GM12878 (cell line): ENCODE results near the gene ARMC2.
"Not testable (repeated sequence)": the region's sequence is repeated elsewhere in the genome, so short reads cannot be mapped to it uniquely, and the experiment has no call there.

Source experiments
- ETV6 ChIP-seq, 2 experiments: fragments of 450-650 bp in 1 of 2; IDR thresholded peaks in 1 of 2; conservative IDR thresholded peaks in 1 of 2; 2 replicates each; pipeline ENCODE4 v1.6.1; 2014; ENCODE audit warnings: antibody characterized with exemption in 1 of 2, borderline replicate concordance in 1 of 2, low read depth in 1 of 2, mild to moderate bottlenecking in 1 of 2, moderate library complexity in 1 of 2
- NRF1 ChIP-seq: conservative IDR thresholded peaks from 2 replicates; pipeline ENCODE4 v1.6.1; 2011; ENCODE audit warnings: mild to moderate bottlenecking, low read depth, low read length, improper control_type of control experiment
- POLR2A ChIP-seq: IDR thresholded peaks from 2 replicates; pipeline ENCODE4 v1.6.1; 2011; ENCODE audit warnings: low read depth, mild to moderate bottlenecking, low read length
- TF ChIP-seq, protein P1 (sequence below), 3 experiments: IDR thresholded peaks in 2 of 3; conservative IDR thresholded peaks in 1 of 3; 2 replicates each; pipeline ENCODE4 v1.5.1; 2011; ENCODE audit warnings: low read depth in 3 of 3, low read length in 3 of 3, mild to moderate bottlenecking in 3 of 3, control low read depth in 2 of 3, moderate library complexity in 2 of 3, inconsistent platforms in 1 of 3, mixed read lengths in 1 of 3; ENCODE audit not compliant: control insufficient read depth in 2 of 3, insufficient read depth in 1 of 3; ENCODE audit errors: extremely low read depth in 1 of 3
- TF ChIP-seq, protein P2 (sequence below): fragments of 450-650 bp; IDR thresholded peaks from 2 replicates; pipeline ENCODE4 v1.6.1; 2017; ENCODE audit warnings: mild to moderate bottlenecking

DNA sequence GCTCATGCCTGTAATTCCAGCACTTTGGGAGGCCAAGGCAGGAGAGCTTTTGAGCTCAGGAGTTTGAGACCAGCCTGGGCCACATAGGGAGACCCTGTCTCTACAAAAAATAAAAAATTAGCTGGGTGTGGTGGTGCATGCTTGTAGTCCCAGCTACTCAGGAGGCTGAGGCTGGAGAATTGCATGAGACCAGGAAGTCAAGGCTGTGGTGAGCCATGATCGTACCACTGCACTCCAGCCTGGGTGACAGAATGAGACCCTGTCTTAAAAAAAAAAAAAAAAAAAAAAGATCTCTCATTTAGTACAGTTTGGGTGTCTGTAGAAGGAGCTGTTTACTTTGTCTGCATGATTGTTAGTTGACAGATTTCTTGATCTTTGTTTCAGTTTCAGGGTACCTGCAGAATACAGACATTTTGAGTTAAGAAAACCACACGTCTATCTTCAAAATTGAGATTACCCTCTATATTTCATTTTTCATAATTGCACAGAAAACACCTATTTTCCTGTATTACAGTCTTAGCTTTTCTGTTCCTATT is 17.6 kb downstream of the ARMC2 start:
- TF ChIP-seq ETV6 (conservative IDR thresholded peaks at IDR 0.05 in 1 of 2, IDR thresholded peaks at IDR 0.05 in 1 of 2; ENCODE audit: borderline replicate concordance in 1 of 2, low read depth in 1 of 2); POLR2A; NRF1: not testable (repeated sequence)
- TF ChIP-seq, protein P1, sequence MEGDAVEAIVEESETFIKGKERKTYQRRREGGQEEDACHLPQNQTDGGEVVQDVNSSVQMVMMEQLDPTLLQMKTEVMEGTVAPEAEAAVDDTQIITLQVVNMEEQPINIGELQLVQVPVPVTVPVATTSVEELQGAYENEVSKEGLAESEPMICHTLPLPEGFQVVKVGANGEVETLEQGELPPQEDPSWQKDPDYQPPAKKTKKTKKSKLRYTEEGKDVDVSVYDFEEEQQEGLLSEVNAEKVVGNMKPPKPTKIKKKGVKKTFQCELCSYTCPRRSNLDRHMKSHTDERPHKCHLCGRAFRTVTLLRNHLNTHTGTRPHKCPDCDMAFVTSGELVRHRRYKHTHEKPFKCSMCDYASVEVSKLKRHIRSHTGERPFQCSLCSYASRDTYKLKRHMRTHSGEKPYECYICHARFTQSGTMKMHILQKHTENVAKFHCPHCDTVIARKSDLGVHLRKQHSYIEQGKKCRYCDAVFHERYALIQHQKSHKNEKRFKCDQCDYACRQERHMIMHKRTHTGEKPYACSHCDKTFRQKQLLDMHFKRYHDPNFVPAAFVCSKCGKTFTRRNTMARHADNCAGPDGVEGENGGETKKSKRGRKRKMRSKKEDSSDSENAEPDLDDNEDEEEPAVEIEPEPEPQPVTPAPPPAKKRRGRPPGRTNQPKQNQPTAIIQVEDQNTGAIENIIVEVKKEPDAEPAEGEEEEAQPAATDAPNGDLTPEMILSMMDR (IDR thresholded peaks at IDR 0.05 in 2 of 3, conservative IDR thresholded peaks at IDR 0.05 in 1 of 3; ENCODE audit: control insufficient read depth in 2 of 3, extremely low read depth in 1 of 3, insufficient read depth in 1 of 3, low read depth in 3 of 3, low read length in 3 of 3), result not testable (repeated sequence)
- TF ChIP-seq, protein P2, sequence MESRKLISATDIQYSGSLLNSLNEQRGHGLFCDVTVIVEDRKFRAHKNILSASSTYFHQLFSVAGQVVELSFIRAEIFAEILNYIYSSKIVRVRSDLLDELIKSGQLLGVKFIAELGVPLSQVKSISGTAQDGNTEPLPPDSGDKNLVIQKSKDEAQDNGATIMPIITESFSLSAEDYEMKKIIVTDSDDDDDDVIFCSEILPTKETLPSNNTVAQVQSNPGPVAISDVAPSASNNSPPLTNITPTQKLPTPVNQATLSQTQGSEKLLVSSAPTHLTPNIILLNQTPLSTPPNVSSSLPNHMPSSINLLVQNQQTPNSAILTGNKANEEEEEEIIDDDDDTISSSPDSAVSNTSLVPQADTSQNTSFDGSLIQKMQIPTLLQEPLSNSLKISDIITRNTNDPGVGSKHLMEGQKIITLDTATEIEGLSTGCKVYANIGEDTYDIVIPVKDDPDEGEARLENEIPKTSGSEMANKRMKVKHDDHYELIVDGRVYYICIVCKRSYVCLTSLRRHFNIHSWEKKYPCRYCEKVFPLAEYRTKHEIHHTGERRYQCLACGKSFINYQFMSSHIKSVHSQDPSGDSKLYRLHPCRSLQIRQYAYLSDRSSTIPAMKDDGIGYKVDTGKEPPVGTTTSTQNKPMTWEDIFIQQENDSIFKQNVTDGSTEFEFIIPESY, result not testable (repeated sequence)
